ENCODE data around the gene PALS2. TPM values are rescaled to one million over a fixed set of nuclear protein-coding genes. Genes with fewer than 3 reads are reported as not detected.
A peak's percentile ranks its signal among the peaks of the same experiment; 100 is the strongest.

Gene PALS2, protein sequence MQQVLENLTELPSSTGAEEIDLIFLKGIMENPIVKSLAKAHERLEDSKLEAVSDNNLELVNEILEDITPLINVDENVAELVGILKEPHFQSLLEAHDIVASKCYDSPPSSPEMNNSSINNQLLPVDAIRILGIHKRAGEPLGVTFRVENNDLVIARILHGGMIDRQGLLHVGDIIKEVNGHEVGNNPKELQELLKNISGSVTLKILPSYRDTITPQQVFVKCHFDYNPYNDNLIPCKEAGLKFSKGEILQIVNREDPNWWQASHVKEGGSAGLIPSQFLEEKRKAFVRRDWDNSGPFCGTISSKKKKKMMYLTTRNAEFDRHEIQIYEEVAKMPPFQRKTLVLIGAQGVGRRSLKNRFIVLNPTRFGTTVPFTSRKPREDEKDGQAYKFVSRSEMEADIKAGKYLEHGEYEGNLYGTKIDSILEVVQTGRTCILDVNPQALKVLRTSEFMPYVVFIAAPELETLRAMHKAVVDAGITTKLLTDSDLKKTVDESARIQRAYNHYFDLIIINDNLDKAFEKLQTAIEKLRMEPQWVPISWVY
- 35.8 and 37.9 TPM in 2 replicates for total RNA-seq
- long read RNA-seq: 0 reads

DNA sequence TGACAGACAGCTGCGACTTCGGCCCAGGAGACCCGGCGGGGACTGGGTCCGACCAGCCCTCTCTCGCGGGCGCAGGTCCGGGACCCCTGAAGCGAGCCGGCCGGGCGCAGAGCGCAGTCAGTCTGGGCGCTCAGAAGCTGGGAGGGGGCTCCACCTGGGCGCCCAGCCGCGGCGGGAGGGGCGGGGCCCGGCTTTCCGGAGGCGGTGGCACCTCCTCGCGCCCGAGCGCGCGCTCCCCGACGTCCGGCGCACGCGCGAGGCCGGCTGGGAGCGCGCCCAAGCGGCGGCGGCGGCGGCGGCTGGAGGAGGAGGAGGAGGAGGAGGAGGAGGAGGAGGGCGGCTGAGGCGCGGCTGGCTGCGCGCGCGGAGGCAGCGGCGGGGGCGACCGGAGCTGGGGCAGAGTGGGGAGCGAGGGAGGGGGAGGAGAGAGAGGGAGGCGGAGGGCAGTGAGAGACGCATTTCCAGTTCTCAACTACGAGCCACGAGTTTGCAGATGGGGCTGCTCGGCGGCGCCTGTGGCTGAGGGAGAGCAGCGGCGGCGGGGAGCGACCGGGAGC is at the start of gene PALS2:
Gene PALS2 (plus strand): TSS at position 456 of the 557 bp plus-strand sequence. CDS start 50,216 bp downstream, outside the sequence.
- TF ChIP-seq, protein P1, sequence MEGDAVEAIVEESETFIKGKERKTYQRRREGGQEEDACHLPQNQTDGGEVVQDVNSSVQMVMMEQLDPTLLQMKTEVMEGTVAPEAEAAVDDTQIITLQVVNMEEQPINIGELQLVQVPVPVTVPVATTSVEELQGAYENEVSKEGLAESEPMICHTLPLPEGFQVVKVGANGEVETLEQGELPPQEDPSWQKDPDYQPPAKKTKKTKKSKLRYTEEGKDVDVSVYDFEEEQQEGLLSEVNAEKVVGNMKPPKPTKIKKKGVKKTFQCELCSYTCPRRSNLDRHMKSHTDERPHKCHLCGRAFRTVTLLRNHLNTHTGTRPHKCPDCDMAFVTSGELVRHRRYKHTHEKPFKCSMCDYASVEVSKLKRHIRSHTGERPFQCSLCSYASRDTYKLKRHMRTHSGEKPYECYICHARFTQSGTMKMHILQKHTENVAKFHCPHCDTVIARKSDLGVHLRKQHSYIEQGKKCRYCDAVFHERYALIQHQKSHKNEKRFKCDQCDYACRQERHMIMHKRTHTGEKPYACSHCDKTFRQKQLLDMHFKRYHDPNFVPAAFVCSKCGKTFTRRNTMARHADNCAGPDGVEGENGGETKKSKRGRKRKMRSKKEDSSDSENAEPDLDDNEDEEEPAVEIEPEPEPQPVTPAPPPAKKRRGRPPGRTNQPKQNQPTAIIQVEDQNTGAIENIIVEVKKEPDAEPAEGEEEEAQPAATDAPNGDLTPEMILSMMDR (conservative IDR thresholded peaks at IDR 0.05): no peak
- peaks cover 47% of the 10 kb centered on the region for H3K27me3 Mint-ChIP-seq (ENCODE audit: low read depth)
- peak; percentile 67 for DNase-seq (ENCODE audit: low read depth, low spot score)
- H3K4me3 Mint-ChIP-seq: peak within 1 kb of the TSS; percentile 95
- H3K9me3 Mint-ChIP-seq: no peaks in the 10 kb centered on the region
- H3K27ac Mint-ChIP-seq (ENCODE audit: unreplicated experiment): peak within 1 kb of the TSS; percentile 97
- H3K4me1 Mint-ChIP-seq: peaks cover 23% of the 10 kb centered on the region
- H3K36me3 Mint-ChIP-seq (ENCODE audit: low read depth): no peaks in the 10 kb centered on the region

DNA sequence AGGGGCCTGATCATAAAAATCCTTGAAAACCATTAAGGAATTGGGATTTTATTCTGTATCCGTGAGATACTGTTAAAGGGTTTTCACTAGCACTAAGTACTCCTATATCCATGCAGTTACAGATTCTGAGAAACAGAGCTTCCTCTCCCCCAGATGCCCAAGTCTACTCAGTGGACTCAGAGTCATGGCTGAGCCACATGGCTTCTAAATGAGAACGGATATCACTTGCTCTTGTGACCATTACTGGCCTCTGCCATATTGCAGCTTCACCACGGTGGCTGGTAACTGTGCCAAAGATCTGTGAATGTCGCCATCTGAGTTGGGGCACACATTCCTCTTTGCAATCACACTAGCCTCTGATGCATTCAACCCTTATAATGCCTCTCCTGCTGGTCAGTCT is 42.0 kb upstream of the PALS2 start:
- H3K27ac Mint-ChIP-seq (ENCODE audit: unreplicated experiment): no peak overlapping the region
- H3K4me1 Mint-ChIP-seq: no peaks in the 10 kb centered on the region
- H3K36me3 Mint-ChIP-seq (ENCODE audit: low read depth): no peaks in the 10 kb centered on the region

DNA sequence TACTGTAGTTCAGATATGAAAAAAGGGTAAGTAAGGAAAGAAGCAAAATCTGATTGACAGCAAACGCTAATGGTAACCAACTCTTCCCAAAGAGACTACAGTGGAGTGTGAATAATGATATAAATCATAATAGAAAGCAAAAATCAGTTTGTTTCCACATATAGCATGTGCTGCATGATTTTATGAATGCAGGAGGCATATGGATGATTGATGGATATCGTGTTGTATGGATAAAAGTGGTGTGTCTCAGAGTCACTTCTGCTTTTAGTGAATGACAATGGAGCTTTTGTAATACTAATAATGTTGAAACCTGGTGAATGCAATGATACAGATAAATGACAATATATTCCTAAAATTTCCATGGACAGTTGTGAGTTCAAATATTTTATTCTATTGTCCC is 36.6 kb upstream of the PALS2 start:
- H3K27me3 Mint-ChIP-seq (ENCODE audit: low read depth): no peaks in the 10 kb centered on the region
- no peak for DNase-seq (ENCODE audit: low read depth, low spot score)
- no peaks in the 10 kb centered on the region for H3K9me3 Mint-ChIP-seq

More for the DNA sequence above, 42.0 kb upstream of the PALS2 start:
- no peaks in the 10 kb centered on the region for H3K27me3 Mint-ChIP-seq (ENCODE audit: low read depth)
- TF ChIP-seq, protein P1 (conservative IDR thresholded peaks at IDR 0.05): no peak
- no peaks in the 10 kb centered on the region for H3K9me3 Mint-ChIP-seq
- DNase-seq (ENCODE audit: low read depth, low spot score): no peak
- H3K4me3 Mint-ChIP-seq: no peak overlapping the region

DNA sequence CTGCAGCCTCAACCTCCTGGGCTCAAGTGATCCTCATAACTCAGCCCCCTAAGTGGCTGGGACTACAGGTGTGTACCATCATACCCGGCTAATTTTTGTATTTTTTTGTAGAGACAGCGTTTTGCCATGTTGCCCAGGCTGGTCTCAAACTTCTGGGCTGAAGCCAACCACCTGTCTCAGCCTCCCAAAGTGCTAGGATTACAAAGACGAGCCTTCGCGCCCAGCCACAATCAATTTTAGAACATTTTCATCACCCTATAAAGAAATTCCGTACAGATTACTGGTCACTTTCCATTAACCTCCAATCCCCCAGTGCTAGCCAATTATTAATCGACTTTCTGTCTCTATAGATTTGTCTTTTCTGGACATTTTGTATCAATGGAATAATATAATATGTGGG is 32.3 kb upstream of the PALS2 start:
- TF ChIP-seq, protein P1 (conservative IDR thresholded peaks at IDR 0.05): no peak
- no peaks in the 10 kb centered on the region for H3K27me3 Mint-ChIP-seq (ENCODE audit: low read depth)
- H3K9me3 Mint-ChIP-seq: no peaks in the 10 kb centered on the region
- no peak for DNase-seq (ENCODE audit: low read depth, low spot score)
- no peak overlapping the region for H3K4me3 Mint-ChIP-seq
- no peaks in the 10 kb centered on the region for H3K4me1 Mint-ChIP-seq
- H3K27ac Mint-ChIP-seq (ENCODE audit: unreplicated experiment): no peak overlapping the region
- no peaks in the 10 kb centered on the region for H3K36me3 Mint-ChIP-seq (ENCODE audit: low read depth)

More for the DNA sequence above, 36.6 kb upstream of the PALS2 start:
- Mint-ChIP-seq H3K4me1 (no peaks in the 10 kb centered on the region), H3K27ac (ENCODE audit: unreplicated experiment) (no peak overlapping the region), H3K36me3 (ENCODE audit: low read depth) (no peaks in the 10 kb centered on the region), H3K4me3 (no peak overlapping the region)
- TF ChIP-seq, protein P1 (conservative IDR thresholded peaks at IDR 0.05): no peak

- no peak overlapping the region for H3K4me3 Mint-ChIP-seq
- H3K27me3 Mint-ChIP-seq (ENCODE audit: low read depth): no peaks in the 10 kb centered on the region
- no peaks in the 10 kb centered on the region for H3K9me3 Mint-ChIP-seq
- TF ChIP-seq, protein P1 (conservative IDR thresholded peaks at IDR 0.05): no peak
- no peak for DNase-seq (ENCODE audit: low read depth, low spot score)
- no peaks in the 10 kb centered on the region for H3K4me1 Mint-ChIP-seq
- H3K27ac Mint-ChIP-seq (ENCODE audit: unreplicated experiment): no peak overlapping the region
- no peaks in the 10 kb centered on the region for H3K36me3 Mint-ChIP-seq (ENCODE audit: low read depth)
Measured at GRCh38 chr7:24545215-24545614, 28.0 kb upstream of the PALS2 start.
